Measurements from ENCODE around the gene IFT81.
A peak's percentile ranks its signal among the peaks of the same experiment; 100 is the strongest.
"Not testable (repeated sequence)": the region's sequence is repeated elsewhere in the genome, so short reads cannot be mapped to it uniquely, and the experiment has no call there.

IFT81 gene

GRCh38 chr12:110248096-110248447, 123.9 kb downstream of the IFT81 start:
- DNase-seq: no peak

GRCh38 chr12:110249105-110249504, 124.9 kb downstream of the IFT81 start:
- DNase-seq: no peak

- no peak for DNase-seq
Observed at GRCh38 chr12:110249716-110250225, 125.6 kb downstream of the IFT81 start.

GRCh38 chr12:110251381-110251780, 127.2 kb downstream of the IFT81 start:
- DNase-seq: no peak

GRCh38 chr12:110252716-110253115, 128.6 kb downstream of the IFT81 start:
- DNase-seq: no peak

GRCh38 chr12:110253176-110253575, 129.0 kb downstream of the IFT81 start:
- no peak for DNase-seq

GRCh38 chr12:110254971-110255540, 130.9 kb downstream of the IFT81 start:
- DNase-seq: peak; percentile 89

GRCh38 chr12:110255890-110256456, 131.8 kb downstream of the IFT81 start:
- DNase-seq: not testable (repeated sequence)

- no peak for DNase-seq
Observed at GRCh38 chr12:110256780-110257431, 132.7 kb downstream of the IFT81 start.

GRCh38 chr12:110258466-110258865, 134.3 kb downstream of the IFT81 start:
- no peak for DNase-seq

- DNase-seq: no peak
Observed at GRCh38 chr12:110262442-110263388, 138.6 kb downstream of the IFT81 start.

GRCh38 chr12:110266381-110266960, 142.3 kb downstream of the IFT81 start:
- no peak for DNase-seq

GRCh38 chr12:110266980-110267620, 142.9 kb downstream of the IFT81 start:
- peak; percentile 65 for DNase-seq
